ENCODE results near the gene PPP1R14C.

Gene PPP1R14C

DNA sequence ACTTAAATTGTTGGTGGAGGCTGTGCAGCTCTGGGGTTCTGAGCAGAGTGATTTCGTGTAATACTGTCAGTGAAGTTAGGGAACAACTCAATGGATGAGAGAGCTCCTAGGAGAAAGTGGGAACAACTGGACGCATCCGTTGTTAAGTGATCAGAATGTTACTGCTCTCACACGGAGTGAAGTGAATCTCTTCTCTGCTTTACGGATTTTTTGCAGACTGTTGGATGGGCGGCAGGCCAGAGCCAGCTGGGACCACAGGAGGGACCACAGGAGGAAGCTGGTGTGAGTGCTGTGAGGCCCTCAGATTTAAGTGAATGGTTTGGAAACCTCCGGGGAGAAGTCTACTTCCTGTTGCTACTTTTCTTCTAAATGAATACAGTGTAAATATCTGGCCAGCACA, 23.7 kb upstream of the PPP1R14C start:
- H2BK15ac ChIP-seq (ENCODE audit: low read depth, poor library complexity, severe bottlenecking), result no peak overlapping the region
- no peak overlapping the region for H3K14ac ChIP-seq (ENCODE audit: low read length in 2 of 2)
- peaks cover 0 to 13% of the 10 kb centered on the region in 2 experiments for H3K27me3 ChIP-seq (ENCODE audit: control insufficient read depth in 1 of 2, insufficient read depth in 1 of 2, low read length in 2 of 2)
- H3K79me1 ChIP-seq (replicated peaks; ENCODE audit: low read length, poor library complexity, severe bottlenecking), result no peaks in the 10 kb centered on the region
- H3K36me3 ChIP-seq (ENCODE audit: control insufficient read depth in 1 of 2, insufficient read depth in 2 of 2, low read depth in 1 of 2, low read length in 2 of 2), result no peaks in the 10 kb centered on the region
- no peak overlapping the region for H3K27ac ChIP-seq (ENCODE audit: low read length, poor library complexity, severe bottlenecking)
- no peak overlapping the region for H4K8ac ChIP-seq (ENCODE audit: low read length)
- no peaks in the 10 kb centered on the region for H3K4me1 ChIP-seq (ENCODE audit: control insufficient read depth, insufficient read depth, low read depth, low read length)
- WGBS, result 46% methylated on average over 7 of the region's 7 CpGs
- no peak overlapping the region for H2AK5ac ChIP-seq (ENCODE audit: low read length, severe bottlenecking)
- no peak overlapping the region for H3K4me2 ChIP-seq (ENCODE audit: low read length, poor library complexity, severe bottlenecking)
- no peak overlapping the region for H2BK12ac ChIP-seq (ENCODE audit: low read length in 2 of 2)
- no peak overlapping the region for H4K91ac ChIP-seq (ENCODE audit: low read length)
- H3K9ac ChIP-seq (ENCODE audit: low read length), result no peak overlapping the region
- DNase-seq, result no peak
- H2BK120ac ChIP-seq (ENCODE audit: low read depth, low read length), result no peak overlapping the region
- H3K18ac ChIP-seq (ENCODE audit: low read depth in 1 of 2, low read length in 2 of 2), result no peak overlapping the region
- H2AFZ ChIP-seq (ENCODE audit: low read depth, low read length), result no peak overlapping the region
- H3K4me3 ChIP-seq (ENCODE audit: insufficient read depth in 1 of 2, low read depth in 1 of 2, low read length in 2 of 2), result no peak overlapping the region
- H3K9me3 ChIP-seq (ENCODE audit: control insufficient read depth, low read length), result no peaks in the 10 kb centered on the region
- no peak overlapping the region for H3K23ac ChIP-seq (ENCODE audit: low read length in 2 of 2)
- H3K4ac ChIP-seq (ENCODE audit: low read depth in 1 of 2, low read length in 2 of 2), result no peak overlapping the region
- no peak overlapping the region for H2BK5ac ChIP-seq (ENCODE audit: low read depth, low read length, poor library complexity, severe bottlenecking)

DNA sequence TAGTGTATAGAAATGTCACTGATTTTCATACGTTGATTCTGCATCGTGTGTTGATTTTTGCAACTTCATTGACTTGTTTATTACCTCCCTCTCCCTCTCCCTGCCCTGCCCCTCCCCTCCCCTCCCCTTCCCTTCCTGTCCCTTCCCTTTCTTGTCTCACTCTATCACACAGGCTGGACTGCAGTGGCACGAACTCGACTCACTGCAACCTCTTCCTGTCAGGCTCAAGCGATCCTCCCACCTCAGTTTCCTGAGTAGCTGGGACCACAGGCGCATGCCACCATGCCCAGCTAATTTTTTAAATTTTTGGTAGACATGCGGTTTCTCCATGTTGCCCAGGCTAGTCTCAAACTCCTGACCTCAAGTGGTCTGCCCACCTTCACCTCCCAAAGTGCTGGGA, 19.2 kb upstream of the PPP1R14C start:
- Histone ChIP-seq H3K9me3 (ENCODE audit: control insufficient read depth, low read length) (no peaks in the 10 kb centered on the region), H3K4me2 (ENCODE audit: low read length, poor library complexity, severe bottlenecking) (no peak overlapping the region), H3K36me3 (ENCODE audit: control insufficient read depth in 1 of 2, insufficient read depth in 2 of 2, low read depth in 1 of 2, low read length in 2 of 2) (no peaks in the 10 kb centered on the region), H3K4ac (ENCODE audit: low read depth in 1 of 2, low read length in 2 of 2) (no peak overlapping the region), H3K4me1 (ENCODE audit: control insufficient read depth, insufficient read depth, low read depth, low read length) (no peaks in the 10 kb centered on the region), H3K4me3 (ENCODE audit: insufficient read depth in 1 of 2, low read depth in 1 of 2, low read length in 2 of 2) (no peak overlapping the region), H2BK15ac (ENCODE audit: low read depth, poor library complexity, severe bottlenecking) (no peak overlapping the region), H2BK5ac (ENCODE audit: low read depth, low read length, poor library complexity, severe bottlenecking) (no peak overlapping the region), H4K8ac (ENCODE audit: low read length) (no peak overlapping the region), H3K27ac (ENCODE audit: low read length, poor library complexity, severe bottlenecking) (no peak overlapping the region), H4K91ac (ENCODE audit: low read length) (no peak overlapping the region), H2BK120ac (ENCODE audit: low read depth, low read length) (no peak overlapping the region), H3K9ac (ENCODE audit: low read length) (no peak overlapping the region), H3K14ac (ENCODE audit: low read length in 2 of 2) (no peak overlapping the region), H3K27me3 (ENCODE audit: control insufficient read depth in 1 of 2, insufficient read depth in 1 of 2, low read length in 2 of 2) (peaks cover 11 to 37% of the 10 kb centered on the region in 2 experiments), H2BK12ac (ENCODE audit: low read length in 2 of 2) (no peak overlapping the region), H3K18ac (ENCODE audit: low read depth in 1 of 2, low read length in 2 of 2) (no peak overlapping the region), H3K79me1 (replicated peaks; ENCODE audit: low read length, poor library complexity, severe bottlenecking) (no peaks in the 10 kb centered on the region), H3K23ac (ENCODE audit: low read length in 2 of 2) (no peak overlapping the region), H2AK5ac (ENCODE audit: low read length, severe bottlenecking) (no peak overlapping the region), H2AFZ (ENCODE audit: low read depth, low read length) (no peak overlapping the region)
- 70% methylated on average over 7 of the region's 7 CpGs for WGBS
- DNase-seq, result no peak

DNA sequence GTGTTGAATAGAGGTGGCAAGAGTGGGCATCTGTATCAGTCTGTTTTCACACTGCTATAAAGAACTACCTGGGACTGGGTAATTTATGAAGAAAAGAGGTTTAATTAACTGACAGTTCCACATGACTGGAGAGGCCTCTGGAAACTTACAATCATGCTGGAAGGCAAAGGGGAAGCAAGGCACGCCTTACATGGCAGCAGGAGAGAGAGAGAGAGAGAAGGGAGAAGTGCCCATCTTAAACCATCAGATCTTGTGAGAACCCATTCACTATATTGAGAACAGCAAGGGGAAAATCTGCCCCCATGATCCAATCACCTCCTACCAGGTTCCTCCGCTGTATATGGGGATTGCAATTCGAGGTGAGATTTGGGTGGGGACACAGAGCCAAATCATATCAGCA, 18.6 kb upstream of the PPP1R14C start:
- no peak overlapping the region for H2AFZ ChIP-seq (ENCODE audit: low read depth, low read length)
- H4K91ac ChIP-seq (ENCODE audit: low read length), result no peak overlapping the region
- no peaks in the 10 kb centered on the region for H3K4me1 ChIP-seq (ENCODE audit: control insufficient read depth, insufficient read depth, low read depth, low read length)
- H3K9ac ChIP-seq (ENCODE audit: low read length), result no peak overlapping the region
- H3K23ac ChIP-seq (ENCODE audit: low read length in 2 of 2), result no peak overlapping the region
- H3K79me1 ChIP-seq (replicated peaks; ENCODE audit: low read length, poor library complexity, severe bottlenecking), result no peaks in the 10 kb centered on the region
- H4K8ac ChIP-seq (ENCODE audit: low read length), result no peak overlapping the region
- H3K27ac ChIP-seq (ENCODE audit: low read length, poor library complexity, severe bottlenecking), result no peak overlapping the region
- H2BK120ac ChIP-seq (ENCODE audit: low read depth, low read length), result no peak overlapping the region
- no peak overlapping the region for H2BK5ac ChIP-seq (ENCODE audit: low read depth, low read length, poor library complexity, severe bottlenecking)
- no peak overlapping the region for H3K4me3 ChIP-seq (ENCODE audit: insufficient read depth in 1 of 2, low read depth in 1 of 2, low read length in 2 of 2)
- H2BK15ac ChIP-seq (ENCODE audit: low read depth, poor library complexity, severe bottlenecking), result no peak overlapping the region
- no peaks in the 10 kb centered on the region for H3K36me3 ChIP-seq (ENCODE audit: control insufficient read depth in 1 of 2, insufficient read depth in 2 of 2, low read depth in 1 of 2, low read length in 2 of 2)
- H3K14ac ChIP-seq (ENCODE audit: low read length in 2 of 2), result no peak overlapping the region
- no peak for DNase-seq
- WGBS, result 71% methylated on average over 3 of the region's 3 CpGs
- no peak overlapping the region for H3K4ac ChIP-seq (ENCODE audit: low read depth in 1 of 2, low read length in 2 of 2)
- H3K27me3 ChIP-seq (ENCODE audit: control insufficient read depth in 1 of 2, insufficient read depth in 1 of 2, low read length in 2 of 2), result peaks cover 11 to 40% of the 10 kb centered on the region in 2 experiments
- no peaks in the 10 kb centered on the region for H3K9me3 ChIP-seq (ENCODE audit: control insufficient read depth, low read length)
- H3K4me2 ChIP-seq (ENCODE audit: low read length, poor library complexity, severe bottlenecking), result no peak overlapping the region
- H2BK12ac ChIP-seq (ENCODE audit: low read length in 2 of 2), result no peak overlapping the region
- H2AK5ac ChIP-seq (ENCODE audit: low read length, severe bottlenecking), result no peak overlapping the region
- no peak overlapping the region for H3K18ac ChIP-seq (ENCODE audit: low read depth in 1 of 2, low read length in 2 of 2)

DNA sequence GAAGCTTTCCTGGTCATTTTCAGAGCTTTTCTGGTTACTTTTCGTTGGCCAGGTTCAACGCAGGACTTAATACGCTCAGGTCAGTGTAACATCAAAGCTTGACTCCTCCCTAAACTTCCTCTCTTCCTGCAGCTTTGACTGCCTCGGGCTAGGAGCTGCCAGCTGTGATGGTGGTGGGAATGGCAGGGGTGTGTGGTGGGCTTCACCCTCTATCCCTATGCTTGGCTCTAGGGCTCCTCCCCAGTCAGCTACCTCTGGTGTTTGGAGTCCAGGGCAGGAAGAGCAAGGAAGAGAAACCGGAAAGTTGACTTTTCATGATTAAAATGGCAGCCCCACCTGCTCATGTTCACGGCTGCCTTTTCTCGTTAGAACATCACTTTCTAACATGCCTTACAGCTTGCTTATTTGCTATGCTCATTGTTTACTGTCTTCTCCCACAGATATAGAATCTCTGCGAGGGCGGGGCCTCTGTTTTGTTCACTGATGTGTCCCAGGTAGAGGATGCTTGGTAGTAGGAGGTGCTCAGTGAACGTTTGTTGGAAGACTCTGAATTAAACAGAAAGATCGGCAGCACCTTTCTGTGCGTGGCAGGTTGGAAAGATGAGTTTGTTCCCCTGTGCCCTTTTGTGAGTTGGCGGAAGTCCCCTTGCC, 16.1 kb upstream of the PPP1R14C start:
- H2BK15ac ChIP-seq (ENCODE audit: low read depth, poor library complexity, severe bottlenecking), result no peak overlapping the region
- no peak overlapping the region for H3K27ac ChIP-seq (ENCODE audit: low read length, poor library complexity, severe bottlenecking)
- H3K4me3 ChIP-seq (ENCODE audit: insufficient read depth in 1 of 2, low read depth in 1 of 2, low read length in 2 of 2), result no peak overlapping the region
- H4K8ac ChIP-seq (ENCODE audit: low read length), result no peak overlapping the region
- no peak for DNase-seq
- H2BK12ac ChIP-seq (ENCODE audit: low read length in 2 of 2), result no peak overlapping the region
- H3K27me3 ChIP-seq (ENCODE audit: control insufficient read depth in 1 of 2, insufficient read depth in 1 of 2, low read length in 2 of 2), result peaks cover 19 to 44% of the 10 kb centered on the region in 2 experiments
- no peak overlapping the region for H3K14ac ChIP-seq (ENCODE audit: low read length in 2 of 2)
- H3K9ac ChIP-seq (ENCODE audit: low read length), result no peak overlapping the region
- no peak overlapping the region for H2BK5ac ChIP-seq (ENCODE audit: low read depth, low read length, poor library complexity, severe bottlenecking)
- no peak overlapping the region for H2AFZ ChIP-seq (ENCODE audit: low read depth, low read length)
- WGBS, result 83% methylated on average over 11 of the region's 13 CpGs
- H3K4ac ChIP-seq (ENCODE audit: low read depth in 1 of 2, low read length in 2 of 2), result no peak overlapping the region
- no peak overlapping the region for H3K4me2 ChIP-seq (ENCODE audit: low read length, poor library complexity, severe bottlenecking)
- H3K4me1 ChIP-seq (ENCODE audit: control insufficient read depth, insufficient read depth, low read depth, low read length), result no peaks in the 10 kb centered on the region
- no peak overlapping the region for H2AK5ac ChIP-seq (ENCODE audit: low read length, severe bottlenecking)
- H3K36me3 ChIP-seq (ENCODE audit: control insufficient read depth in 1 of 2, insufficient read depth in 2 of 2, low read depth in 1 of 2, low read length in 2 of 2), result no peaks in the 10 kb centered on the region
- no peak overlapping the region for H3K23ac ChIP-seq (ENCODE audit: low read length in 2 of 2)
- no peak overlapping the region for H2BK120ac ChIP-seq (ENCODE audit: low read depth, low read length)
- no peak overlapping the region for H3K18ac ChIP-seq (ENCODE audit: low read depth in 1 of 2, low read length in 2 of 2)
- H3K9me3 ChIP-seq (ENCODE audit: control insufficient read depth, low read length), result no peaks in the 10 kb centered on the region
- no peaks in the 10 kb centered on the region for H3K79me1 ChIP-seq (replicated peaks; ENCODE audit: low read length, poor library complexity, severe bottlenecking)
- H4K91ac ChIP-seq (ENCODE audit: low read length), result no peak overlapping the region
